Left lung (tissue), 10 donors: ENCODE results near the gene FOLR2. TPM values are rescaled to one million over a fixed set of nuclear protein-coding genes. Genes with fewer than 3 reads are reported as not detected.
A peak's percentile ranks its signal among the peaks of the same experiment; 100 is the strongest.

ENCODE experiments used
- ATAC-seq: fragments of 200-7000 bp; cut with Tn5 transposase; one replicate; pipeline ENCODE4 v1.9.1; 2020; ENCODE audit warnings: moderate library complexity
- DNase-seq, 4 donors: peaks; one replicate each; pipeline ENCODE4 v3.0.0-alpha.2; 2013 to 2020
- H3K27ac ChIP-seq, 2 donors: fragments of 200-600 bp; sonication (generic) in 1 of 2; one replicate each; pipeline versions ENCODE4 v1.5.0 to v1.8.0; 2020 to 2021
- H3K27me3 ChIP-seq, 2 donors: fragments of 200-600 bp; sonication (generic) in 1 of 2; one replicate each; pipeline versions ENCODE4 v1.5.0 to v1.8.0; 2020 to 2021
- H3K36me3 ChIP-seq, 2 donors: fragments of 200-600 bp; sonication (generic) in 1 of 2; one replicate each; pipeline versions ENCODE4 v1.5.0 to v1.8.0; 2020 to 2021
- H3K4me1 ChIP-seq, 2 donors: fragments of 200-600 bp; one replicate each; pipeline ENCODE4 v1.8.0; 2021
- H3K4me3 ChIP-seq, 2 donors: fragments of 200-600 bp; sonication (generic) in 1 of 2; one replicate each; pipeline versions ENCODE4 v1.5.0 to v1.8.0; 2020 to 2021; ENCODE audit warnings: mild to moderate bottlenecking in 1 of 2
- H3K9me3 ChIP-seq, 2 donors: fragments of 200-600 bp; sonication (generic) in 1 of 2; one replicate each; pipeline versions ENCODE4 v1.5.0 to v1.8.0; 2020 to 2021
- intact Hi-C, 2 donors: fragments of 100-400 bp; cut with DNase I; formaldehyde crosslinking; loops; one replicate each; pipeline versions ENCODE4 v1.11.2 to v1.14.2; 2022
- polyA plus RNA-seq, 6 donors: library from polyadenylated mRNA; unstranded; fragments of 120-200 nt; gene quantifications; one replicate each; pipeline ENCODE4 v1.2.1, GENCODE V29; 2013; ENCODE audit not compliant: insufficient read length in 6 of 6
- total RNA-seq, 2 donors: library from RNA; stranded (reverse); fragmentation: NEBNext Ultra II Directional; extraction: Animal tissue kit (Norgen Biotek cat#: 25700); gene quantifications; one replicate each; pipeline ENCODE4 v1.2.1, GENCODE V29; 2021
- TF ChIP-seq, protein P1 (sequence below), 2 donors: fragments of 200-600 bp; sonication (generic) in 1 of 2; IDR thresholded peaks; one replicate each; pipeline versions ENCODE4 v1.5.0 to v1.8.0; 2021; ENCODE audit warnings: antibody characterized with exemption in 2 of 2
- donor health status: DM: no; HTN: yes; CAD: no.
- donor health status: DM: no; HTN: no; CAD: no.

The FOLR2 gene
- total and polyA plus RNA-seq, 8 donors = 14.5 to 50.2 (median 17.8) TPM

DNA sequence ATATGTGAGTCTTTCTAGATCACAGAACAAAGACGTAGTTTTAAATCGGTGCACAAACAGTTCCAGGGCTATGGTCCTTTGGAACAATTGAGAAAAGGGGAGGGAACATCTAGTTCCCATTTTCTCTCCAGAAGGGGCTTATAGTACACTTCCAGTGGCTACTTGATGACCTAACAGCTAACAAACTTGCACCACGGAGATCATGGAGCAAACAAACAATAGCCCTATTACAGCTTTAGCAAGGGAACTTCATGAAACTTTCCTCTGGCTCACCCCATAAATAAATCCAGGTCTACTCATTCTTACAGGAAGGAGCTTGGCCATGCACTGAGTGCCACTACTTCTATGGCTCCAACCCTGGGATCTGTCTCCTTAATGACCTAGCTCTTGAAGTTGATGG, 8.3 kb upstream of the FOLR2 start:
- intact Hi-C loops = no loop called here
- peaks cover 0 to 13% of the 10 kb centered on the region in 2 donors for H3K4me1 ChIP-seq
- ATAC-seq = peak; percentile 55
- no peak overlapping the region for H3K27ac ChIP-seq
- no peak overlapping the region for H3K4me3 ChIP-seq
- peaks cover 0 to 3% of the 10 kb centered on the region in 2 donors for H3K9me3 ChIP-seq
- no peaks in the 10 kb centered on the region for H3K36me3 ChIP-seq
- no peak for DNase-seq
- TF ChIP-seq, protein P1, sequence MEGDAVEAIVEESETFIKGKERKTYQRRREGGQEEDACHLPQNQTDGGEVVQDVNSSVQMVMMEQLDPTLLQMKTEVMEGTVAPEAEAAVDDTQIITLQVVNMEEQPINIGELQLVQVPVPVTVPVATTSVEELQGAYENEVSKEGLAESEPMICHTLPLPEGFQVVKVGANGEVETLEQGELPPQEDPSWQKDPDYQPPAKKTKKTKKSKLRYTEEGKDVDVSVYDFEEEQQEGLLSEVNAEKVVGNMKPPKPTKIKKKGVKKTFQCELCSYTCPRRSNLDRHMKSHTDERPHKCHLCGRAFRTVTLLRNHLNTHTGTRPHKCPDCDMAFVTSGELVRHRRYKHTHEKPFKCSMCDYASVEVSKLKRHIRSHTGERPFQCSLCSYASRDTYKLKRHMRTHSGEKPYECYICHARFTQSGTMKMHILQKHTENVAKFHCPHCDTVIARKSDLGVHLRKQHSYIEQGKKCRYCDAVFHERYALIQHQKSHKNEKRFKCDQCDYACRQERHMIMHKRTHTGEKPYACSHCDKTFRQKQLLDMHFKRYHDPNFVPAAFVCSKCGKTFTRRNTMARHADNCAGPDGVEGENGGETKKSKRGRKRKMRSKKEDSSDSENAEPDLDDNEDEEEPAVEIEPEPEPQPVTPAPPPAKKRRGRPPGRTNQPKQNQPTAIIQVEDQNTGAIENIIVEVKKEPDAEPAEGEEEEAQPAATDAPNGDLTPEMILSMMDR (IDR thresholded peaks at IDR 0.05) = no peak
- H3K27me3 ChIP-seq = no peaks in the 10 kb centered on the region

DNA sequence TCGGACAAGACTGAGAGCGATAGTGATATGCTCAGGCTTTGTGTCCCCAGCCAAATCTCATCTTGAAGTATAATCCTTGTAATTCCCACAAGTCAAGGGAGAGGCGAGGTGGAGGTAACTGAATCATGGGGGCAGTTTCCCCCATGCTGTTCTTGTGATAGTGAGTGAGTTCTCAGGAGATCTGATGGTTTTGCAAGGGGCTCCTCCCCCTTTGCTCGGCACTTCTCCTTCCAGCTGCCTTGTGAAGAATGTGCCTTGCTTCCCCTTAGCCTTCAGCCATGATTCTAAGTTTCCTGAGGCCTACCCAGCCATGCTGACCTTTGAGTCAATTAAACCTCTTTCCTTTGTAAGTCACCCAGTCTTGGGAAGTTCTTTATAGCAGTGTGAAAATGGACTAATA, 7.5 kb upstream of the FOLR2 start:
- H3K4me1 ChIP-seq = peaks cover 0 to 13% of the 10 kb centered on the region in 2 donors
- peak; percentile 23 for ATAC-seq
- intact Hi-C loops = no loop called here
- no peak for DNase-seq
- H3K4me3 ChIP-seq = no peak overlapping the region
- no peaks in the 10 kb centered on the region for H3K27me3 ChIP-seq
- peaks cover 0 to 3% of the 10 kb centered on the region in 2 donors for H3K9me3 ChIP-seq
- no peaks in the 10 kb centered on the region for H3K36me3 ChIP-seq
- H3K27ac ChIP-seq = no peak overlapping the region
- TF ChIP-seq, protein P1 (IDR thresholded peaks at IDR 0.05) = no peak

DNA sequence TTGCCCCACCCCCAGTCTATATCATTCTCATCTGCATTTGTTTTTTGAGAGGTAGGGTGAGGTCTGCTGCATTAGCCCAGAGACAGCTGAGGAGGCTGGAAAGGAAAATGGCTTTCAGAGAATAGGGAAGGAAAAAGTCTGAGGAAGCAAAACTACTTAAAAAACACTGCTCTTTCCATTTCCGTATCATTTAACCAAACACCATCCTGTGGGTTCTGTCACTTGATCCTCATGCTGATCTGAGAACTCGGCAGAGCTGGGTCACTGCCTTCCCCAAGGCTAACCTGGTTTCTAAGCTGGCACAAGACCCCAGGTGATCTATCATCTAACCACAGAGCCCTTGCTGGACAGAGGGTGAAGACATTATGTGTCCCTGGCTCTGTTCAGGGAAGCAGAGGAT, 1.2 kb downstream of the FOLR2 start:
- ATAC-seq = no peak
- DNase-seq = no peak
- peak overlapping the region; percentile 4 to 16 for H3K27ac ChIP-seq

DNA sequence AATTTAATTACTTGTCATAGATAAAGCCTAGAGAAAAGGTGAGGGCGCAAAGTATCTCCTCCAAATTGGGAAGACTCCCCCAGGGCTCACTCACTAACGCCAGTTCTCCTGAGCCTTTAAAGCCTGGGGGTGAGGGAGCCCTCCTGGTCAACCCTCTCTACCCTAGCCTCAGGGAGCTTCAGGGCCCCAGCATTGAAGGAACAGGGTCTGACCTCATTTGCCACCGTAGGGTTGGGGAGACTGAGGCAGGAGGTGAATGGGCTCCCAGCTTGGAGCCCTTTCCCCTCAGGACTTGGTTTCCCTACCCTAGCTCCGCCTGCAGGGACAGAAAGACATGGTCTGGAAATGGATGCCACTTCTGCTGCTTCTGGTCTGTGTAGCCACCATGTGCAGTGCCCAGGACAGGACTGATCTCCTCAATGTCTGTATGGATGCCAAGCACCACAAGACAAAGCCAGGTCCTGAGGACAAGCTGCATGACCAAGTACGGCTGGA, 1.7 kb downstream of the FOLR2 start:
- no peaks in the 10 kb centered on the region for H3K9me3 ChIP-seq
- TF ChIP-seq, protein P1 (IDR thresholded peaks at IDR 0.05) = no peak
- H3K4me1 ChIP-seq = peaks cover 3 to 34% of the 10 kb centered on the region in 2 donors
- H3K36me3 ChIP-seq = no peaks in the 10 kb centered on the region
- no peak for DNase-seq
- intact Hi-C loops = no loop called here
- no peak for ATAC-seq
- peak overlapping the region; percentile 4 to 16 for H3K27ac ChIP-seq
- H3K27me3 ChIP-seq = no peaks in the 10 kb centered on the region
- no peak overlapping the region for H3K4me3 ChIP-seq

More for the DNA sequence above, 1.2 kb downstream of the FOLR2 start:
- Histone ChIP-seq H3K9me3 (no peaks in the 10 kb centered on the region), H3K4me3 (no peak overlapping the region), H3K27me3 (no peaks in the 10 kb centered on the region), H3K36me3 (no peaks in the 10 kb centered on the region), H3K4me1 (peaks cover 3 to 33% of the 10 kb centered on the region in 2 donors)
- TF ChIP-seq, protein P1 (IDR thresholded peaks at IDR 0.05) = no peak
- intact Hi-C loops = no loop called here

DNA sequence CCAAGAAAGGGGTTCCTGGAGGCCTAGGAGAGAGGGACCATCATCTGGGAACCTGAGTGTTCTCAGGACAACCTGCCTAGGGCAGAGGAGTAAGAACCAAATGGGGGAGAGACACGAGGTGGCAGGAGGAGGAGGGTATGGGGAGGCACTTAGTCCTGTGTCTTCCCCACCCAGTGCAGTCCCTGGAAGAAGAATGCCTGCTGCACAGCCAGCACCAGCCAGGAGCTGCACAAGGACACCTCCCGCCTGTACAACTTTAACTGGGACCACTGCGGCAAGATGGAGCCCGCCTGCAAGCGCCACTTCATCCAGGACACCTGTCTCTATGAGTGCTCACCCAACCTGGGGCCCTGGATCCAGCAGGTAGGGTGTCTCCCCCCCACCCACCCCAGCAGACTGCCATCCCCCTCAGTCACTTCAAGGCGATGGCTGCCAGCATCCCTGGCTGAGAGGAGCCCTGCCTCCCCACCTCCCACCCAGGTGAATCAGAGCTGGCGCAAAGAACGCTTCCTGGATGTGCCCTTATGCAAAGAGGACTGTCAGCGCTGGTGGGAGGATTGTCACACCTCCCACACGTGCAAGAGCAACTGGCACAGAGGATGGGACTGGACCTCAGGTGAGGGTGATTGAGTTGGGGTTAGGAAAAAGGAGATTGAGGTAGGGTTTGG, 4.2 kb downstream of the FOLR2 start:
- H3K27ac ChIP-seq = no peak overlapping the region
- TF ChIP-seq, protein P1 (IDR thresholded peaks at IDR 0.05) = no peak

More for the DNA sequence above, 4.2 kb downstream of the FOLR2 start:
- Histone ChIP-seq H3K27me3 (no peaks in the 10 kb centered on the region), H3K36me3 (no peaks in the 10 kb centered on the region), H3K4me1 (peaks cover 5 to 43% of the 10 kb centered on the region in 2 donors), H3K9me3 (no peaks in the 10 kb centered on the region), H3K4me3 (no peak overlapping the region)
- intact Hi-C loops = no loop called here
- ATAC-seq (no peak), DNase-seq (no peak)
